Smooth muscle cell of trachea (primary cell): ENCODE measurements around the gene FANCD2OS. TPM values are rescaled to one million over a fixed set of nuclear protein-coding genes. Genes with fewer than 3 reads are reported as not detected.

Experiments used
- total RNA-seq: library from RNA; depleted of rRNA; stranded (reverse); fragments of >200 nt; gene quantifications from 2 replicates; pipeline ENCODE4 v1.2.1, GENCODE V29; 2014

The FANCD2OS gene, protein sequence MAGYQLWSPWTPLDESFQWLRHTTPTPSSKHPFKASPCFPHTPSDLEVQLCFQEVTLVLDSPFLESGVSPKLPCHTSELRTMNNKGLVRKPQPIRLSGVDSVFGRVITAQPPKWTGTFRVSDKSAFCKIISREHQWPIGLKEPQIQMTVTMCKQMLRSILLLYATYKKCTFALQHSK
- total RNA-seq = not detected in 2 replicates

DNA sequence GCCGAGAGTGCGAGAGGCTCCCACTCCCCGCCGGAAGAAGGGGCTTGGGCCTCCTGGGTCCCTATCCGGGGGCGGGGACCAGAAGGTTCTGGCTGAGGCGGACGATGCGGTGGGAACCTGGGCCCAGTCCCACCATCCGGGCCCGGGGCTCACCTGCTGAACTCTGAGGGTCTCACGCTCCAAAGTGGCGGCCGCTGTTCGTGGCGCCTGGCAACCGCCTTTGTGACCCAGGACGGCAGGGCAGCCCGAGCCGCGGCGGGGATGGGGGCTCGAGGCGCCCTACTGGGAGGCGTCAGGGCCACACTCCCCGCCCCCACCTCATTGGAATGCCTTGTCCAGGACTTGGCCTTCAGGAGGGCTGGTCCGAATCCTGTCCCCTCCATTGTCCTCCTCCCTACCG is at the start of gene FANCD2OS:
TSS of gene FANCD2OS (minus strand) at position 165 of the 400 bp plus-strand sequence. CDS start 3,481 bp downstream, outside the sequence.

DNA sequence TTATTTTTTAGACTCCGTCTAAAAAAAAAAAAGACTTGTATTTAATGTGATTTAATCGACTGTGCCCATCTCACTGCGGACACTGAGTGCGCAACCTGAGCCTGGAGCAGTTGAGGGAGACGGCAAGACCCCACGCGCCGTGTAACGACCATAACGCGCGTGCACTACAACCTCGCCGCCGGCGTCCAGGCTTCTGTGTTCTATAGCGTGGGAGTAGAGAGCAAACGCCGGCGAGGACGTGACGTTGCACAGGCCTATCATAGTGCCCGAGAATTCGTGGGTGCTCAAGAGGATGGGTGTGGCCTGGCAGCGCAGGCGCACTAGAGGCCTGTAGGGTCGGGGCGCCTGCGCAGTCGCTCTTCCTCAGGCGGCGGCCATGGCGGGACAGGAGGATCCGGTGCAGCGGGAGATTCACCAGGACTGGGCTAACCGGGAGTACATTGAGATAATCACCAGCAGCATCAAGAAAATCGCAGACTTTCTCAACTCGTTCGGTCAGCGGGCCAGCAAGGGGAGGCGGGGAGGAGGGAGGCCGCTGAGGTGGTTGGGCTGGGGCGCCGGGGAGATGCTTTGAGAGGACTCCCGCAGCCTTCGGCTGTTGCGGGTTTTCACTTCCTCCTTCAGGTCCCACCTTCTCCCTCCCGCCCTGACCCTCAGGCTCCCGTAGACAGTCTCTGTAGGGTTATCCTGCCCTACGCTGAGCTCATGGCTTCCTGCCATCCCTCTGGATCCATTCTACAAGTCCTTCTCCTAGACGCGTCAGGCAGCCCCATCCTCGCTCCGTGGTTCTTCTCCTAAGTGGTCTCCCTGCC is 7.5 kb upstream of the FANCD2OS start, which contains the start of gene BRK1:
TSS of gene BRK1 (plus strand) at position 350 of the 812 bp plus-strand sequence. CDS start at position 377, 27 bp downstream.

Other genes with a start within 250 kb of the FANCD2OS start
- gene CIDEC, start 228.0 kb downstream of the FANCD2OS start, total RNA-seq = 0.17 and 0.44 TPM in 2 replicates
- 32.4 and 35.1 TPM in 2 replicates for gene JAGN1, start 217.6 kb downstream of the FANCD2OS start, total RNA-seq
- gene IL17RE, start 205.4 kb downstream of the FANCD2OS start, total RNA-seq = 1.5 and 2.8 TPM in 2 replicates
- gene IL17RC, start 191.2 kb downstream of the FANCD2OS start, total RNA-seq = 57.6 and 58.9 TPM in 2 replicates
- gene CRELD1, start 174.4 kb downstream of the FANCD2OS start, total RNA-seq = 16.0 and 47.8 TPM in 2 replicates
- gene PRRT3, start 155.8 kb downstream of the FANCD2OS start, total RNA-seq = 5.4 and 7.1 TPM in 2 replicates
- 61.1 and 78.7 TPM in 2 replicates for gene EMC3, start 121.4 kb downstream of the FANCD2OS start, total RNA-seq
- gene FANCD2, start 81.8 kb downstream of the FANCD2OS start, total RNA-seq = 2.8 and 25.7 TPM in 2 replicates
- gene BRK1, start 7.4 kb upstream of the FANCD2OS start, total RNA-seq = 118 and 138 TPM in 2 replicates
- 37.2 and 39.7 TPM in 2 replicates for gene VHL, start 33.5 kb upstream of the FANCD2OS start, total RNA-seq
- 5.4 and 7.6 TPM in 2 replicates for gene IRAK2, start 56.7 kb upstream of the FANCD2OS start, total RNA-seq
- gene TATDN2, start 140.2 kb upstream of the FANCD2OS start, total RNA-seq = 13.4 and 14.1 TPM in 2 replicates
- gene GHRL, start 184.7 kb upstream of the FANCD2OS start, total RNA-seq = 0.29 TPM in 1 of 2 replicates, not detected in the other
- 331 and 378 TPM in 2 replicates for gene SEC13, start 212.9 kb upstream of the FANCD2OS start, total RNA-seq